ENCODE measurements around the gene BST1. TPM values are rescaled to one million over a fixed set of nuclear protein-coding genes. Genes with fewer than 3 reads are reported as not detected.
"Not testable (repeated sequence)": the region's sequence is repeated elsewhere in the genome, so short reads cannot be mapped to it uniquely, and the experiment has no call there.

BST1 gene
- total RNA-seq, 1 donor from 2014 or later: 5.2 TPM

DNA sequence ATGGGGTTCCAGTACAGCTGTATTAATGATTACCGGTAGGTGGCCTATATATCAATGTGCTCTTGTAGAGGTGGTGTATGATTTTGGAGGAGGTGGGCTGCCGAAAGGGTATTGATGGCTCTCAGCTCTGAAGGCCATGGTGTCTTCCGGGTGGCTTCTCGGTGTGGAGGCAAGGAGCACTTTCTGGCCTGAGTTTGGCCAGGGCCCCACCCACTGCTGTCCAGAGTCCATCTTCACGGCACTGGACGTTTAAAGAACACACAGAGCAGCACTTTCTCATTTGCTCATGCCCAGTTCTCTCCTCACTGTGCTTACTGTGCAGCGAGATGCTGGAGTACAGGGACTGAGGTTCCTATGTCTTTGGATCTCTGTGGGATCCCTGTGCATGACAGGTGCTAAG lies 16.1 kb downstream of the BST1 start:
- no peak overlapping the region for H3K27ac ChIP-seq (ENCODE audit: low read depth, low read length)

DNA sequence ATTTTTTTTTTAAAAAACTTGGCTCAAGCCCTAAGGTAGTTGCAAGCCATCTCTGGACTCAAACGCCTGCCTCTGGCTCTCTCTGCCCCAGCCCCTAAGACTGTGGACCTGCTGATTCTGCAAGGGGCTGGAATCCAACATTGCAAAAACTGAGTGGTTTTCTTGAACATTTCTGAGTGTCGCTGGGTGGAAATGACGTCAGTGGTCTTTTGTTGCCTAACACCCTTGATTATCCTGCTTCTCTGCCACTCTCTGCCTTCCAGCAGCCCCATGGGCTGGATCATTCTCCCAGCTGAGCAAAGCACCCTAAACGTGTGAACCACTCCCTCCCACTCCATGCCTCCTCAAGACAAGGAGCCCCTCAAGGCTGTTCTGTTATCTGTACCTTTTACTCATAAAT lies 16.6 kb downstream of the BST1 start:
- Histone ChIP-seq H3K9ac (ENCODE audit: low read depth in 1 of 3, low read length in 3 of 3) (no peak overlapping the region), H3K27me3 (ENCODE audit: control insufficient read depth in 3 of 3, insufficient read depth in 3 of 3, low read length in 3 of 3) (no peaks in the 10 kb centered on the region), H3K4me3 (ENCODE audit: low read length in 3 of 3) (no peak overlapping the region), H3K27ac (ENCODE audit: low read depth, low read length) (no peak overlapping the region), H3K4me1 (ENCODE audit: control insufficient read depth in 3 of 3, insufficient read depth in 3 of 3, low read length in 3 of 3) (no peaks in the 10 kb centered on the region), H3K9me3 (ENCODE audit: control insufficient read depth in 3 of 3, low read length in 3 of 3) (no peaks in the 10 kb centered on the region), H3K36me3 (ENCODE audit: control insufficient read depth in 3 of 3, insufficient read depth in 3 of 3, low read length in 3 of 3) (peaks cover 0 to 6% (median 0%) of the 10 kb centered on the region in 3 donors)

More for the DNA sequence above, 16.1 kb downstream of the BST1 start:
- H3K4me3 ChIP-seq (ENCODE audit: low read length in 3 of 3): no peak overlapping the region
- no peaks in the 10 kb centered on the region for H3K4me1 ChIP-seq (ENCODE audit: control insufficient read depth in 3 of 3, insufficient read depth in 3 of 3, low read length in 3 of 3)
- H3K27me3 ChIP-seq (ENCODE audit: control insufficient read depth in 3 of 3, insufficient read depth in 3 of 3, low read length in 3 of 3): no peaks in the 10 kb centered on the region
- no peaks in the 10 kb centered on the region for H3K9me3 ChIP-seq (ENCODE audit: control insufficient read depth in 3 of 3, low read length in 3 of 3)
- H3K36me3 ChIP-seq (ENCODE audit: control insufficient read depth in 3 of 3, insufficient read depth in 3 of 3, low read length in 3 of 3): peaks cover 0 to 6% (median 0%) of the 10 kb centered on the region in 3 donors
- no peak overlapping the region for H3K9ac ChIP-seq (ENCODE audit: low read depth in 1 of 3, low read length in 3 of 3)

DNA sequence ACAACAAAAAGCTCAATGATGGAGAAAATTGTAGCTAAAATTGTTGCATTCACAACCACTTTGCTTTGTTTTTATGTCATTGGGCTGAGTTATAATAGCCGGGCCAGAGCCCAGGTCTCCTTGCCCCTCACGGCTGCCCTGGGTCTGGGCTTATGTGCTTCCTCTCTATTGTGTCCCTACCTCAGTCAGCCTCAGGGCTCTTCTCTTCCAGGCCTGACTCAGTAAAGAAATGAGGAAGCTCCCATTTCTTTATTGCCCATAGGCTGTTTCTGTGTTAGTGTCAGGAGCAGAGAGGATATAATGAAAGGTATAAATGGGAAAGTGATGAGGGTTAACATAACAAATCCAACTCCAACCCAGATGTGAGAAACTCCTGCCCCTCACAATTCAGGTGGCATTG lies 18.0 kb downstream of the BST1 start:
- no peaks in the 10 kb centered on the region for H3K9me3 ChIP-seq (ENCODE audit: control insufficient read depth in 3 of 3, low read length in 3 of 3)
- no peaks in the 10 kb centered on the region for H3K27me3 ChIP-seq (ENCODE audit: control insufficient read depth in 3 of 3, insufficient read depth in 3 of 3, low read length in 3 of 3)
- H3K36me3 ChIP-seq (ENCODE audit: control insufficient read depth in 3 of 3, insufficient read depth in 3 of 3, low read length in 3 of 3): peaks cover 0 to 9% (median 0%) of the 10 kb centered on the region in 3 donors
- no peaks in the 10 kb centered on the region for H3K4me1 ChIP-seq (ENCODE audit: control insufficient read depth in 3 of 3, insufficient read depth in 3 of 3, low read length in 3 of 3)
- H3K4me3 ChIP-seq (ENCODE audit: low read length in 3 of 3): no peak overlapping the region
- H3K9ac ChIP-seq (ENCODE audit: low read depth in 1 of 3, low read length in 3 of 3): no peak overlapping the region
- H3K27ac ChIP-seq (ENCODE audit: low read depth, low read length): no peak overlapping the region

- Histone ChIP-seq H3K9ac (ENCODE audit: low read depth in 1 of 3, low read length in 3 of 3) (no peak overlapping the region), H3K36me3 (ENCODE audit: control insufficient read depth in 3 of 3, insufficient read depth in 3 of 3, low read length in 3 of 3) (peaks cover 0 to 7% (median 0%) of the 10 kb centered on the region in 3 donors), H3K27me3 (ENCODE audit: control insufficient read depth in 3 of 3, insufficient read depth in 3 of 3, low read length in 3 of 3) (no peaks in the 10 kb centered on the region), H3K4me1 (ENCODE audit: control insufficient read depth in 3 of 3, insufficient read depth in 3 of 3, low read length in 3 of 3) (no peaks in the 10 kb centered on the region), H3K9me3 (ENCODE audit: control insufficient read depth in 3 of 3, low read length in 3 of 3) (no peaks in the 10 kb centered on the region), H3K4me3 (ENCODE audit: low read length in 3 of 3) (no peak overlapping the region), H3K27ac (ENCODE audit: low read depth, low read length) (no peak overlapping the region)
These were observed 22.7 kb downstream of the BST1 start for GRCh38 chr4:15725608-15726007.

- H3K9me3 ChIP-seq (ENCODE audit: control insufficient read depth in 3 of 3, low read length in 3 of 3): no peaks in the 10 kb centered on the region
- H3K27ac ChIP-seq (ENCODE audit: low read depth, low read length): no peak overlapping the region
- H3K4me3 ChIP-seq (ENCODE audit: low read length in 3 of 3): no peak overlapping the region
- no peaks in the 10 kb centered on the region for H3K27me3 ChIP-seq (ENCODE audit: control insufficient read depth in 3 of 3, insufficient read depth in 3 of 3, low read length in 3 of 3)
- peaks cover 0 to 3% (median 0%) of the 10 kb centered on the region in 3 donors for H3K36me3 ChIP-seq (ENCODE audit: control insufficient read depth in 3 of 3, insufficient read depth in 3 of 3, low read length in 3 of 3)
- no peak overlapping the region for H3K9ac ChIP-seq (ENCODE audit: low read depth in 1 of 3, low read length in 3 of 3)
- H3K4me1 ChIP-seq (ENCODE audit: control insufficient read depth in 3 of 3, insufficient read depth in 3 of 3, low read length in 3 of 3): no peaks in the 10 kb centered on the region
These were observed 27.2 kb downstream of the BST1 start for GRCh38 chr4:15729910-15730533.

DNA sequence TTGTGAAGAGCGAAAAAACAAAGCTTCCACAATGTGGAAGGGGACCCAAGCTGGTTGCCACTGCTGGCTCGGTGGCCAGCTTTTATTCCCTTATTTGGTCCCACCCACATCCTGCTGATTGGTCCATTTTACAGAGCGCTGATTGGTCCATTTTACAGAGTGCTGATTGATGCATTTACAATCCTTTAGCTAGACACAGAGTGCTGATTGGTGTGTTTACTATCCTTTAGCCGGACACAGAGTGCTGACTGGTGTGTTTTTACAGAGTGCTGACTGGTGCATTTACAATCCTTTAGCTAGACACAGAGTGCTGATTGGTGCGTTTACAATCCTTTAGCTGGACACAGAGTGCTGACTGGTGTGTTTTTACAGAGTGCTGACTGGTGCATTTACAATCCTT lies 30.2 kb downstream of the BST1 start:
- H3K9me3 ChIP-seq (ENCODE audit: control insufficient read depth in 3 of 3, low read length in 3 of 3); H3K9ac ChIP-seq (ENCODE audit: low read depth in 1 of 3, low read length in 3 of 3); H3K36me3 ChIP-seq (ENCODE audit: control insufficient read depth in 3 of 3, insufficient read depth in 3 of 3, low read length in 3 of 3); H3K4me1 ChIP-seq (ENCODE audit: control insufficient read depth in 3 of 3, insufficient read depth in 3 of 3, low read length in 3 of 3); H3K4me3 ChIP-seq (ENCODE audit: low read length in 3 of 3); H3K27me3 ChIP-seq (ENCODE audit: control insufficient read depth in 3 of 3, insufficient read depth in 3 of 3, low read length in 3 of 3); H3K27ac ChIP-seq (ENCODE audit: low read depth, low read length): not testable (repeated sequence)

- H3K4me1 ChIP-seq (ENCODE audit: control insufficient read depth in 3 of 3, insufficient read depth in 3 of 3, low read length in 3 of 3): peaks cover 0 to 2% (median 0%) of the 10 kb centered on the region in 3 donors
- H3K4me3 ChIP-seq (ENCODE audit: low read length in 3 of 3): no peak overlapping the region
- no peak overlapping the region for H3K9ac ChIP-seq (ENCODE audit: low read depth in 1 of 3, low read length in 3 of 3)
- H3K27me3 ChIP-seq (ENCODE audit: control insufficient read depth in 3 of 3, insufficient read depth in 3 of 3, low read length in 3 of 3): no peaks in the 10 kb centered on the region
- H3K27ac ChIP-seq (ENCODE audit: low read depth, low read length): no peak overlapping the region
- H3K36me3 ChIP-seq (ENCODE audit: control insufficient read depth in 3 of 3, insufficient read depth in 3 of 3, low read length in 3 of 3): no peaks in the 10 kb centered on the region
- no peaks in the 10 kb centered on the region for H3K9me3 ChIP-seq (ENCODE audit: control insufficient read depth in 3 of 3, low read length in 3 of 3)
These were observed 32.7 kb downstream of the BST1 start for GRCh38 chr4:15735536-15735935.

- Histone ChIP-seq H3K4me3 (ENCODE audit: low read length in 3 of 3) (no peak overlapping the region), H3K9me3 (ENCODE audit: control insufficient read depth in 3 of 3, low read length in 3 of 3) (no peaks in the 10 kb centered on the region), H3K4me1 (ENCODE audit: control insufficient read depth in 3 of 3, insufficient read depth in 3 of 3, low read length in 3 of 3) (peaks cover 0 to 2% (median 0%) of the 10 kb centered on the region in 3 donors), H3K9ac (ENCODE audit: low read depth in 1 of 3, low read length in 3 of 3) (no peak overlapping the region), H3K27ac (ENCODE audit: low read depth, low read length) (no peak overlapping the region), H3K36me3 (ENCODE audit: control insufficient read depth in 3 of 3, insufficient read depth in 3 of 3, low read length in 3 of 3) (no peaks in the 10 kb centered on the region), H3K27me3 (ENCODE audit: control insufficient read depth in 3 of 3, insufficient read depth in 3 of 3, low read length in 3 of 3) (no peaks in the 10 kb centered on the region)
These were observed 33.7 kb downstream of the BST1 start for GRCh38 chr4:15736514-15737050.

- no peaks in the 10 kb centered on the region for H3K27me3 ChIP-seq (ENCODE audit: control insufficient read depth in 3 of 3, insufficient read depth in 3 of 3, low read length in 3 of 3)
- H3K4me3 ChIP-seq (ENCODE audit: low read length in 3 of 3): no peak overlapping the region
- no peak overlapping the region for H3K9ac ChIP-seq (ENCODE audit: low read depth in 1 of 3, low read length in 3 of 3)
- H3K27ac ChIP-seq (ENCODE audit: low read depth, low read length): no peak overlapping the region
- H3K4me1 ChIP-seq (ENCODE audit: control insufficient read depth in 3 of 3, insufficient read depth in 3 of 3, low read length in 3 of 3): peaks cover 0 to 2% (median 0%) of the 10 kb centered on the region in 3 donors
- H3K36me3 ChIP-seq (ENCODE audit: control insufficient read depth in 3 of 3, insufficient read depth in 3 of 3, low read length in 3 of 3): no peaks in the 10 kb centered on the region
- no peaks in the 10 kb centered on the region for H3K9me3 ChIP-seq (ENCODE audit: control insufficient read depth in 3 of 3, low read length in 3 of 3)
These were observed 34.4 kb downstream of the BST1 start for GRCh38 chr4:15737255-15737654.

- Histone ChIP-seq H3K9ac (ENCODE audit: low read depth in 1 of 3, low read length in 3 of 3) (no peak overlapping the region), H3K27ac (ENCODE audit: low read depth, low read length) (no peak overlapping the region), H3K4me3 (ENCODE audit: low read length in 3 of 3) (no peak overlapping the region), H3K4me1 (ENCODE audit: control insufficient read depth in 3 of 3, insufficient read depth in 3 of 3, low read length in 3 of 3) (peaks cover 0 to 2% (median 0%) of the 10 kb centered on the region in 3 donors), H3K36me3 (ENCODE audit: control insufficient read depth in 3 of 3, insufficient read depth in 3 of 3, low read length in 3 of 3) (no peaks in the 10 kb centered on the region), H3K27me3 (ENCODE audit: control insufficient read depth in 3 of 3, insufficient read depth in 3 of 3, low read length in 3 of 3) (no peaks in the 10 kb centered on the region), H3K9me3 (ENCODE audit: control insufficient read depth in 3 of 3, low read length in 3 of 3) (no peaks in the 10 kb centered on the region)
These were observed 36.0 kb downstream of the BST1 start for GRCh38 chr4:15738877-15739276.
